GM21447 (cell line): Measurements from ENCODE around the gene COPS7A.
A peak's percentile ranks its signal among the peaks of the same experiment; 100 is the strongest.

Experiments
- ATAC-seq: cut with Tn5 transposase; IDR thresholded peaks from one replicate; pipeline ENCODE4 v1.9.1; 2021; ENCODE audit not compliant: unreplicated experiment

The COPS7A gene

GRCh38 chr12:6768990-6769389 lies 45.1 kb downstream of the COPS7A start:
- ATAC-seq = no peak

- ATAC-seq = no peak
Observed at GRCh38 chr12:6769666-6770065, 45.8 kb downstream of the COPS7A start.

- ATAC-seq = no peak
Observed at GRCh38 chr12:6770094-6770493, 46.2 kb downstream of the COPS7A start.

- no peak for ATAC-seq
Observed at GRCh38 chr12:6770600-6770999, 46.8 kb downstream of the COPS7A start.

- ATAC-seq = no peak
Observed at GRCh38 chr12:6771091-6771495, 47.2 kb downstream of the COPS7A start.

- no peak for ATAC-seq
Observed at GRCh38 chr12:6771509-6772330, 47.9 kb downstream of the COPS7A start.

- no peak for ATAC-seq
Observed at GRCh38 chr12:6772331-6772695, 48.5 kb downstream of the COPS7A start, which contains the start of gene LAG3. TSS of gene LAG3 (plus strand) at chr12:6772520. CDS start at chr12:6772853, 333 bp downstream.

GRCh38 chr12:6772726-6773589 lies 49.1 kb downstream of the COPS7A start:
- no peak for ATAC-seq

- no peak for ATAC-seq
Observed at GRCh38 chr12:6773590-6774351, 49.9 kb downstream of the COPS7A start.

GRCh38 chr12:6774499-6775062 lies 50.7 kb downstream of the COPS7A start:
- no peak for ATAC-seq

GRCh38 chr12:6775185-6776174 lies 51.6 kb downstream of the COPS7A start:
- no peak for ATAC-seq

- no peak for ATAC-seq
Observed at GRCh38 chr12:6777386-6777785, 53.5 kb downstream of the COPS7A start.

- no peak for ATAC-seq
Observed at GRCh38 chr12:6778217-6778573, 54.3 kb downstream of the COPS7A start.

GRCh38 chr12:6778574-6779550 lies 55.0 kb downstream of the COPS7A start:
- peak; percentile 78 for ATAC-seq

- no peak for ATAC-seq
Observed at GRCh38 chr12:6779708-6780432, 56.0 kb downstream of the COPS7A start.

- ATAC-seq = no peak
Observed at GRCh38 chr12:6780573-6780972, 56.7 kb downstream of the COPS7A start.
